ENCODE results near the gene GNAZ. TPM values are rescaled to one million over a fixed set of nuclear protein-coding genes. Genes with fewer than 3 reads are reported as not detected.

GNAZ gene
- total and polyA plus RNA-seq, 3 donors from 2014 or later, result 13.7 to 20.2 (median 15.1) TPM

- WGBS, 2 donors, result 96 to 100% methylated on average over 2 to 3 of the region's 3 CpGs
Observed at GRCh38 chr22:23065069-23065451, 5.3 kb upstream of the GNAZ start.

GRCh38 chr22:23065495-23066122 is 4.7 kb upstream of the GNAZ start:
- TF ChIP-seq CTCF (IDR thresholded peaks at IDR 0.05), result no peak
- no peak for TF ChIP-seq POLR2A (IDR thresholded peaks at IDR 0.05)
- H3K27me3 ChIP-seq, result no peaks in the 10 kb centered on the region
- DNase-seq, result peak; percentile 9
- no peaks in the 10 kb centered on the region for H3K9me3 ChIP-seq
- no peak overlapping the region for H3K4me3 ChIP-seq
- WGBS, 2 donors, result 85% methylated on average over 10 of the region's 10 CpGs
- intact Hi-C loops (cut with DNase I; ENCODE audit: low total_unique reads), result no loop called here
- H3K27ac ChIP-seq, result no peak overlapping the region
- peaks cover 7% of the 10 kb centered on the region for H3K4me1 ChIP-seq
- H3K36me3 ChIP-seq (ENCODE audit: low read depth, missing control alignments), result no peaks in the 10 kb centered on the region

More at GRCh38 chr22:23065069-23065451, 5.3 kb upstream of the GNAZ start:
- no peak for DNase-seq
- Histone ChIP-seq H3K4me3 (no peak overlapping the region), H3K9me3 (no peaks in the 10 kb centered on the region), H3K36me3 (ENCODE audit: low read depth, missing control alignments) (no peaks in the 10 kb centered on the region), H3K27me3 (no peaks in the 10 kb centered on the region), H3K27ac (no peak overlapping the region), H3K4me1 (peaks cover 5% of the 10 kb centered on the region)
- TF ChIP-seq CTCF (IDR thresholded peaks at IDR 0.05) (no peak), POLR2A (IDR thresholded peaks at IDR 0.05) (no peak)
- intact Hi-C loops (cut with DNase I; ENCODE audit: low total_unique reads), result no loop called here

GRCh38 chr22:23066200-23067022 is 3.9 kb upstream of the GNAZ start:
- Histone ChIP-seq H3K4me1 (peaks cover 13% of the 10 kb centered on the region), H3K9me3 (no peaks in the 10 kb centered on the region), H3K36me3 (ENCODE audit: low read depth, missing control alignments) (no peaks in the 10 kb centered on the region), H3K27me3 (no peaks in the 10 kb centered on the region), H3K4me3 (no peak overlapping the region), H3K27ac (no peak overlapping the region)
- 87% methylated on average over 14 to 15 of the region's 15 CpGs for WGBS, 2 donors
- intact Hi-C loops (cut with DNase I; ENCODE audit: low total_unique reads), result no loop called here
- peak; percentile 11 for DNase-seq
- TF ChIP-seq POLR2A (IDR thresholded peaks at IDR 0.05), result no peak
- TF ChIP-seq CTCF (IDR thresholded peaks at IDR 0.05), result no peak

- Histone ChIP-seq H3K4me3 (no peak overlapping the region), H3K36me3 (ENCODE audit: low read depth, missing control alignments) (no peaks in the 10 kb centered on the region), H3K27me3 (no peaks in the 10 kb centered on the region), H3K27ac (no peak overlapping the region), H3K4me1 (peaks cover 13% of the 10 kb centered on the region), H3K9me3 (no peaks in the 10 kb centered on the region)
- intact Hi-C loops (cut with DNase I; ENCODE audit: low total_unique reads), result no loop called here
- WGBS, 2 donors, result 88 to 95% methylated on average over 4 to 6 of the region's 6 CpGs
- peak; percentile 6 for DNase-seq
- no peak for TF ChIP-seq POLR2A (IDR thresholded peaks at IDR 0.05)
- TF ChIP-seq CTCF (IDR thresholded peaks at IDR 0.05), result no peak
Observed at GRCh38 chr22:23067023-23067650, 3.2 kb upstream of the GNAZ start.

Measured in testis (tissue), 3 donors.